HUES64 (cell line): ENCODE results near the gene TMEM80.

Experiments used
- H3K27ac ChIP-seq: 2 replicates; pipeline ENCODE4 v1.7.0; 2013; ENCODE audit warnings: low read depth, low read length, inconsistent platforms
- H3K27me3 ChIP-seq: 2 replicates; pipeline ENCODE4 v1.6.1; 2013; ENCODE audit warnings: mild to moderate bottlenecking, low read length; ENCODE audit not compliant: insufficient read depth
- H3K36me3 ChIP-seq: 2 replicates; pipeline ENCODE4 v1.6.1; 2013; ENCODE audit warnings: mild to moderate bottlenecking, low read length; ENCODE audit not compliant: insufficient read depth
- H3K4me1 ChIP-seq: 2 replicates; pipeline ENCODE4 v1.6.1; 2013; ENCODE audit warnings: mild to moderate bottlenecking, low read length, moderate library complexity; ENCODE audit not compliant: insufficient read depth
- H3K4me3 ChIP-seq: 2 replicates; pipeline ENCODE4 v1.5.1; 2013; ENCODE audit warnings: mild to moderate bottlenecking, low read length, moderate library complexity
- H3K9ac ChIP-seq: 2 replicates; pipeline ENCODE4 v1.6.1; 2013; ENCODE audit warnings: mild to moderate bottlenecking, low read depth, low read length
- H3K9me3 ChIP-seq: 2 replicates; pipeline ENCODE4 v1.6.1; 2013; ENCODE audit warnings: low read depth, low read length; ENCODE audit not compliant: insufficient read depth
- WGBS: fragments of 150-250, 120-280 bp; methylation state at CpG from one replicate; pipeline ENCODE4 v1.1.7; 2013; ENCODE audit warnings: missing lambda C conversion rate; 5-methylcytosine and 5-hydroxymethylcytosine counted together

Gene TMEM80

GRCh38 chr11:709109-709997 lies 13.7 kb downstream of the TMEM80 start:
- Histone ChIP-seq H3K4me1 (peaks cover 20% of the 10 kb centered on the region), H3K36me3 (no peaks in the 10 kb centered on the region), H3K4me3 (no peak overlapping the region), H3K9me3 (no peaks in the 10 kb centered on the region), H3K27me3 (peaks cover 8% of the 10 kb centered on the region), H3K9ac (no peak overlapping the region; the same call in 1 of the 2 replicates), H3K27ac (no peak overlapping the region)
- 87% methylated on average over 27 of the region's 27 CpGs for WGBS

GRCh38 chr11:714436-714835 lies 18.8 kb downstream of the TMEM80 start:
- H3K9ac ChIP-seq = no peak overlapping the region
- 97% methylated on average over 5 of the region's 6 CpGs for WGBS
- no peaks in the 10 kb centered on the region; the same call in 1 of the 2 replicates for H3K9me3 ChIP-seq
- no peak overlapping the region for H3K4me3 ChIP-seq
- H3K27ac ChIP-seq = no peak overlapping the region
- H3K27me3 ChIP-seq = 0 out of 2 replicates have a peak, but pooled peaks cover under 1% of the 10 kb centered on the region
- peaks cover 5% of the 10 kb centered on the region; the same call in 1 of the 2 replicates for H3K4me1 ChIP-seq
- no peaks in the 10 kb centered on the region for H3K36me3 ChIP-seq

GRCh38 chr11:719214-720016 lies 23.8 kb downstream of the TMEM80 start:
- 94% methylated on average over 34 of the region's 34 CpGs for WGBS
- H3K9me3 ChIP-seq = no peaks in the 10 kb centered on the region; the same call in 1 of the 2 replicates

GRCh38 chr11:720017-720641 lies 24.5 kb downstream of the TMEM80 start:
- H3K4me1 ChIP-seq = no peaks in the 10 kb centered on the region
- peak overlapping the region; percentile 34 for H3K4me3 ChIP-seq
- H3K36me3 ChIP-seq = no peaks in the 10 kb centered on the region
- H3K27me3 ChIP-seq = peaks cover 13% of the 10 kb centered on the region
- no peak overlapping the region for H3K27ac ChIP-seq
- H3K9me3 ChIP-seq = no peaks in the 10 kb centered on the region; the same call in 1 of the 2 replicates
- no peak overlapping the region for H3K9ac ChIP-seq
- whole genome bisulfite sequencing = 84% methylated on average over 35 of the region's 35 CpGs

More at GRCh38 chr11:719214-720016, 23.8 kb downstream of the TMEM80 start:
- no peak overlapping the region for H3K9ac ChIP-seq
- no peak overlapping the region for H3K27ac ChIP-seq
- no peak overlapping the region for H3K4me3 ChIP-seq
- H3K36me3 ChIP-seq = no peaks in the 10 kb centered on the region
- H3K4me1 ChIP-seq = no peaks in the 10 kb centered on the region
- peaks cover 8% of the 10 kb centered on the region; the same call in 1 of the 2 replicates for H3K27me3 ChIP-seq

GRCh38 chr11:720642-721246 lies 25.1 kb downstream of the TMEM80 start:
- no peaks in the 10 kb centered on the region for H3K36me3 ChIP-seq
- no peaks in the 10 kb centered on the region for H3K9me3 ChIP-seq
- no peaks in the 10 kb centered on the region for H3K4me1 ChIP-seq
- WGBS = 24% methylated on average over 53 of the region's 53 CpGs
- H3K27ac ChIP-seq = no peak overlapping the region
- H3K4me3 ChIP-seq = peak overlapping the region; percentile 34
- no peak overlapping the region for H3K9ac ChIP-seq
- peaks cover 19% of the 10 kb centered on the region for H3K27me3 ChIP-seq

- 83% methylated on average over 28 of the region's 28 CpGs for WGBS
- Histone ChIP-seq H3K4me3 (0 out of 2 replicates have a peak overlapping the region, but pooled peaks have one; percentile 10), H3K27ac (no peak overlapping the region), H3K36me3 (no peaks in the 10 kb centered on the region), H3K9me3 (no peaks in the 10 kb centered on the region), H3K9ac (no peak overlapping the region), H3K27me3 (peaks cover 21% of the 10 kb centered on the region), H3K4me1 (no peaks in the 10 kb centered on the region)
Observed at GRCh38 chr11:721247-721740, 25.7 kb downstream of the TMEM80 start.

GRCh38 chr11:721741-722345 lies 26.2 kb downstream of the TMEM80 start:
- peaks cover 27% of the 10 kb centered on the region for H3K27me3 ChIP-seq

GRCh38 chr11:722346-722811 lies 26.8 kb downstream of the TMEM80 start:
- H3K4me3 ChIP-seq = no peak overlapping the region
- no peak overlapping the region for H3K9ac ChIP-seq
- no peaks in the 10 kb centered on the region for H3K36me3 ChIP-seq
- H3K27me3 ChIP-seq = peaks cover 29% of the 10 kb centered on the region
- WGBS = 88% methylated on average over 20 of the region's 20 CpGs
- H3K4me1 ChIP-seq = no peaks in the 10 kb centered on the region
- H3K27ac ChIP-seq = no peak overlapping the region
- H3K9me3 ChIP-seq = no peaks in the 10 kb centered on the region

More at GRCh38 chr11:721741-722345, 26.2 kb downstream of the TMEM80 start:
- H3K4me3 ChIP-seq = no peak overlapping the region
- no peaks in the 10 kb centered on the region for H3K36me3 ChIP-seq
- WGBS = 86% methylated on average over 33 of the region's 33 CpGs
- no peak overlapping the region for H3K9ac ChIP-seq
- H3K9me3 ChIP-seq = no peaks in the 10 kb centered on the region
- H3K27ac ChIP-seq = no peak overlapping the region
- no peaks in the 10 kb centered on the region for H3K4me1 ChIP-seq

GRCh38 chr11:723120-723883 lies 27.7 kb downstream of the TMEM80 start:
- no peak overlapping the region for H3K27ac ChIP-seq
- H3K36me3 ChIP-seq = no peaks in the 10 kb centered on the region
- no peaks in the 10 kb centered on the region for H3K4me1 ChIP-seq
- H3K4me3 ChIP-seq = no peak overlapping the region
- no peak overlapping the region for H3K9ac ChIP-seq
- H3K9me3 ChIP-seq = no peaks in the 10 kb centered on the region
- WGBS = 67% methylated on average over 8 of the region's 8 CpGs
- peaks cover 29% of the 10 kb centered on the region for H3K27me3 ChIP-seq
